Activated CD4-positive, alpha-beta T cell treated with anti-CD3 and anti-CD28 coated beads, Interleukin-2, amount 50 U/mL, for 4 hours (primary cell): ENCODE data around the gene ENO4.

Source experiments
- DNase-seq, 2 experiments: peaks; one replicate each; pipeline ENCODE4 v3.0.0-alpha.2; 2020

The ENO4 gene

GRCh38 chr10:116870949-116871348 lies 21.6 kb downstream of the ENO4 start:
- DNase-seq = no peak

GRCh38 chr10:116873134-116873533 lies 23.8 kb downstream of the ENO4 start:
- DNase-seq = no peak

- DNase-seq = no peak
Observed at GRCh38 chr10:116875897-116876296, 26.6 kb downstream of the ENO4 start.

GRCh38 chr10:116877391-116877790 lies 28.1 kb downstream of the ENO4 start:
- DNase-seq = no peak

GRCh38 chr10:116878123-116878522 lies 28.8 kb downstream of the ENO4 start:
- DNase-seq = no peak

- DNase-seq = no peak
Observed at GRCh38 chr10:116879817-116880216, 30.5 kb downstream of the ENO4 start.

GRCh38 chr10:116880716-116881482 lies 31.6 kb downstream of the ENO4 start:
- DNase-seq = no peak

GRCh38 chr10:116882639-116883038 lies 33.3 kb downstream of the ENO4 start:
- no peak for DNase-seq

- no peak for DNase-seq
Observed at GRCh38 chr10:116886772-116887171, 37.5 kb downstream of the ENO4 start.

GRCh38 chr10:116888380-116889055 lies 39.2 kb downstream of the ENO4 start:
- no peak for DNase-seq

- DNase-seq = no peak
Observed at GRCh38 chr10:116889066-116889465, 39.8 kb downstream of the ENO4 start.

GRCh38 chr10:116891208-116891607 lies 41.9 kb downstream of the ENO4 start:
- no peak for DNase-seq

GRCh38 chr10:116892907-116893685 lies 43.8 kb downstream of the ENO4 start:
- DNase-seq = no peak

GRCh38 chr10:116893686-116894037 lies 44.4 kb downstream of the ENO4 start:
- no peak for DNase-seq

- DNase-seq = no peak
Observed at GRCh38 chr10:116899626-116900025, 50.3 kb downstream of the ENO4 start.

- no peak for DNase-seq
Observed at GRCh38 chr10:116905845-116906210, 56.5 kb downstream of the ENO4 start.

GRCh38 chr10:116907245-116907987 lies 58.1 kb downstream of the ENO4 start:
- no peak for DNase-seq

GRCh38 chr10:116909307-116909706 lies 60.0 kb downstream of the ENO4 start:
- no peak for DNase-seq

- DNase-seq = no peak
Observed at GRCh38 chr10:116910910-116911309, 61.6 kb downstream of the ENO4 start.

GRCh38 chr10:116912162-116912561 lies 62.9 kb downstream of the ENO4 start:
- DNase-seq = no peak

GRCh38 chr10:116913695-116914094 lies 64.4 kb downstream of the ENO4 start:
- DNase-seq = no peak

GRCh38 chr10:116915340-116915739 lies 66.0 kb downstream of the ENO4 start:
- DNase-seq = no peak

- no peak for DNase-seq
Observed at GRCh38 chr10:116917481-116917880, 68.2 kb downstream of the ENO4 start.
